Germinal center (tissue), 1 donor: ENCODE data around the gene UXT.
"Not testable (repeated sequence)": the region's sequence is repeated elsewhere in the genome, so short reads cannot be mapped to it uniquely, and the experiment has no call there.

ENCODE experiments used
- DNase-seq: peaks from one replicate; pipeline ENCODE4 v3.0.0; 2012; ENCODE audit warnings: mixed read lengths, low spot score

UXT gene

GRCh38 chrX:47614618-47615017 lies 44.4 kb downstream of the UXT start:
- no peak for DNase-seq

DNA sequence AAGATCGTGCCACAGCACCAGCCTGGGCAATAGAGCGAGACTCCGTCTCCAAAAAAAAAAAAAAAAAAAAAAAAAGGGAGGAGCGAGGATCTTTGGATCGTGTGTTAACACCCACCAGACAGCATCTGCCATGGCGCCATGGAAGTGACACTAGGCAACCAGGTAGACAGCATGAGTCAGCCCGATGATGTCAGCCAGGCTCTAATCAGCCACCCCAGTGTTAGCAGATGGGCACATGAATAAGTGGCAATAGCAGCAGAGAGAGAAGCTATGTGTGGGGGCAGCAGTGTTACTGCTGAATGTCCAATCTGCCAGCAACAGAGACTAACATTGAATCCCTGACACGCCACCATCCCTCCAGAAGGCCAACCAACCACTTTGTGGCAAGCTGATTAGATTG lies 45.9 kb downstream of the UXT start:
- no peak for DNase-seq

DNA sequence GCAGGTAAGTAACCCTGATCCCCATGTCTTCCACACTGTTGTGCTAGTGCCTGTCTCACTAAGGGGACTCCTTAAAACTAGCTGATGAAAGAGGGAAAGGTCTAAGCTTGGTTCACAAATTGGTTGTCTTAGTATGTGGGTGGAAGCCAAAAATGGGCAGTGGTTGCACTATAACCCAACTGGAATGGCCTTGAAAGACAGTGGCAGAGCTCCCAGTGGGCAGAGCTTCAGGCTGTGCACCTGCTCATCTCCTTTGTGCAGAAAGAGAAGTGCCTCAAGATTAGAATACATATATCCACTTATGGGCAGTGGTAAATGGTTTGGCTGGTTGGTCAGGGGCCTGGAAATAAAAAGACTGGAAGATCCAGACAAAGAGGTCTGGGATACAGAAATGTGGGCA lies 46.6 kb downstream of the UXT start:
- no peak for DNase-seq

GRCh38 chrX:47611926-47612325 lies 47.1 kb downstream of the UXT start:
- DNase-seq, result no peak

DNA sequence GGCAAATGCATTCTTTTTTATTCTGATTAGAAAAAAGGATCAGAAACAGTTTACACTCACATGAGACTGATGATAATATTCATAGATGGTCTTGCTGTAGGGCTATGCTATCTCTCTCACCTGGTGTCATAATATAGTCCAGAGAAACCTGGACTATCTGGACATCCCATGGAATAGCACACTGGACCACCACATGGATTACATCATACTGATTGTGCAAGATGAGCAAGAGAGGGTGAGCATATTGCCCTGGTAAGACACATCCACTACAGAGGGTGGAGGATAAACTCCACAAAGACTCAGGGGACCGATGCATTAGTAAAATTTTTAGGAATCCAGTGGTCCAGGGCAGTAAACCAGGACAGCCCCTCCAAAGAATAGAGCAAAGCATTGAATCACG lies 47.5 kb downstream of the UXT start:
- DNase-seq, result no peak

- no peak for DNase-seq
These were observed 48.5 kb downstream of the UXT start for GRCh38 chrX:47610511-47610910.

GRCh38 chrX:47608130-47608810 lies 50.7 kb downstream of the UXT start:
- DNase-seq, result no peak

DNA sequence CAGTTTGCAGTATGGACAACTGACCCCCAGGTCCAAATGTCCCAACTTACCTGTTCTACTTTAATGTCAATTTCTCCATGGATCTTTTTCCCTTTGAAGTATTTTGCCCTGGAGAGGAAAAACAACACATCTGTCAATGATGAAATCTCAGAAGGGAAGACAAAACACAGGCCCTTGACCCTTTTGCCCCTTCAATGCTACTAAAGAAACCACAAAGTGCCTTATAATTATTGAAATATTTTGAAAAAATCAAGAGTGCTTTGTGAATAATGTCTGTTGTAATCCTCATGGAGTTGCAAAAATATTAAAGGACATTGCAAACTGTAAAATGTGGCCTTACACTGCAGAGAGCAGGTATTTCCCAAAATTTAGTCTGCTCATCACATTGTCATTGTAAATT lies 51.9 kb downstream of the UXT start:
- DNase-seq, result no peak

- DNase-seq, result no peak
These were observed 54.0 kb downstream of the UXT start for GRCh38 chrX:47605024-47605423.

- DNase-seq, result not testable (repeated sequence)
These were observed 55.9 kb downstream of the UXT start for GRCh38 chrX:47603125-47603524.
